GM12874 (cell line): Measurements from ENCODE around the gene MAFG.

ENCODE experiments used
- TF ChIP-seq, protein P1 (sequence below): IDR thresholded peaks from 2 replicates; pipeline ENCODE4 v1.5.1; 2011; ENCODE audit warnings: low read depth, mild to moderate bottlenecking, control low read depth, low read length, moderate library complexity; ENCODE audit not compliant: insufficient read depth

MAFG gene

DNA sequence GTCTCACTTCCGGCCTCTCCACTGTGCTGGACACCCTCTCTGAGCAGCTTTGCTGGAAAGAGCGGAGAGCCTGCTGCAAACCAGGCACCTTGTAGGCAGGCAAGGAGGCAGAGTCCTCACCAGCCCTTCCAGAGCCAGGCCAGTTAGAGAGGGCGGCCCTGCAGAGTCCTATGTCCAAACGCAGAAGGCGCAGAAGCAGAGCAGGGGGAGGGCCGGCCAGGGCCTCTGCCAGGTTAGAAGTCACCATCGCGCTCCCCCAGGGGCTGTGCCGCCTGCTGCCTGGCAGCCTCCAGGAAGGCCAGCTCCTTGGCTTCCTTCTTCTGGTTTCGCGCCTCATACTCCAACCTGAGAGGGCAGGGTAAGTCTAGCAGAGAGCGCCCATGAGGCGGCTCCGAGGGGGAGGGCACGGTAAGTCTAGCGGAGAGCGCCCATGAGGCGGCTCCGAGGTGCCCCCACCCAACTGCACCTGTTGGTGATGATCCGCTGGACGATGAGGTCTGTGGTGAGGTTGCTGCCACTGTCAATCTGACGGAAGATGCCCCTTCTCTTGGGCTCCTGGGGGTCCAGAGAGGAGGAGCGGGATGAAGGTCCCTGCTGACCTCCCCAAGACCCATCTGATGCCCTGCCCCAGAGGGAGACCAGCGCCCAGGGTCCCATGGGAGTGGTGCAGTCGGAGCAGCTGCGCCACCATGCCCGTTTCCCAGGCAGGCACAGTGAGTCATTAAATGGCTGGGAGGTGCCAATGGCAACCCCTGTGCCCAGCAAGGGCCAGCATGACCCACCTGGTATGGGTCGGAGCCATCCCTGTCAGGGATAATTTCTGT, 22.7 kb downstream of the MAFG start:
- TF ChIP-seq, protein P1, sequence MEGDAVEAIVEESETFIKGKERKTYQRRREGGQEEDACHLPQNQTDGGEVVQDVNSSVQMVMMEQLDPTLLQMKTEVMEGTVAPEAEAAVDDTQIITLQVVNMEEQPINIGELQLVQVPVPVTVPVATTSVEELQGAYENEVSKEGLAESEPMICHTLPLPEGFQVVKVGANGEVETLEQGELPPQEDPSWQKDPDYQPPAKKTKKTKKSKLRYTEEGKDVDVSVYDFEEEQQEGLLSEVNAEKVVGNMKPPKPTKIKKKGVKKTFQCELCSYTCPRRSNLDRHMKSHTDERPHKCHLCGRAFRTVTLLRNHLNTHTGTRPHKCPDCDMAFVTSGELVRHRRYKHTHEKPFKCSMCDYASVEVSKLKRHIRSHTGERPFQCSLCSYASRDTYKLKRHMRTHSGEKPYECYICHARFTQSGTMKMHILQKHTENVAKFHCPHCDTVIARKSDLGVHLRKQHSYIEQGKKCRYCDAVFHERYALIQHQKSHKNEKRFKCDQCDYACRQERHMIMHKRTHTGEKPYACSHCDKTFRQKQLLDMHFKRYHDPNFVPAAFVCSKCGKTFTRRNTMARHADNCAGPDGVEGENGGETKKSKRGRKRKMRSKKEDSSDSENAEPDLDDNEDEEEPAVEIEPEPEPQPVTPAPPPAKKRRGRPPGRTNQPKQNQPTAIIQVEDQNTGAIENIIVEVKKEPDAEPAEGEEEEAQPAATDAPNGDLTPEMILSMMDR = no peak

DNA sequence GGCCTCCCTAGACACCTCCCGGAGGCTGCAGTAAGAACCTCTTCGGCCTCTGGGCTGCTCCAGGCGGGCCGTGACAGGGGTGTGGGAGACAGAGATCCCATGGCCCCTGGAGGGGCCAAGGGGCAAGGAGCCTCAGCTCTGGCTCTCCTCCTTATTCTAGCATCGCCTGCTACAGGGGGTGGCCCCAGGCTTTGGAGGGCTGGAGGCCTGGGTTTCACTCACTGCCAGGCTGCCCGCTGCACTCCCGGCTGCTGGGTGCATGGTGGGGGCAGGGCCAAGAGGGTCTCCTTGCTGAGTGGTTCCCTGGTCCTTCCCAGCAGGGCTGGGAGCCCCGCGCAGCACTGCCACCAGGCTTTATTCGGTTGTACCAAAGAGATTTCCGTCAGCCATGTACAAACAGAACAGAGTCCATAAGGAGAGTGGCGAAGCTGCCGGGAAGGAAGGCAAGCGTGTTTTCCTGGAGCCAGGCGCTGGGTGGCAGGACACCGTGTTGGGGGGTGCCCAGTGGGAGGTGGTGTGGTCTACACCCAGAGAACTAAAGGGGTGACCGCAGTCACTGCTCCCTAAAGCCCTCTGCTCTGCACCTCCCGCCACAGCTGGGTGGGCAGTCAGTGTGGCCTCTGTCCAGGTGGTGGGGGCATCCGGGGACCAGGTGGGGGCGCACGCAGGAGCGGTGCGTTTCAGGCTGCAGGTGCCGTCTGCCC, 23.5 kb downstream of the MAFG start:
- TF ChIP-seq, protein P1 = no peak

DNA sequence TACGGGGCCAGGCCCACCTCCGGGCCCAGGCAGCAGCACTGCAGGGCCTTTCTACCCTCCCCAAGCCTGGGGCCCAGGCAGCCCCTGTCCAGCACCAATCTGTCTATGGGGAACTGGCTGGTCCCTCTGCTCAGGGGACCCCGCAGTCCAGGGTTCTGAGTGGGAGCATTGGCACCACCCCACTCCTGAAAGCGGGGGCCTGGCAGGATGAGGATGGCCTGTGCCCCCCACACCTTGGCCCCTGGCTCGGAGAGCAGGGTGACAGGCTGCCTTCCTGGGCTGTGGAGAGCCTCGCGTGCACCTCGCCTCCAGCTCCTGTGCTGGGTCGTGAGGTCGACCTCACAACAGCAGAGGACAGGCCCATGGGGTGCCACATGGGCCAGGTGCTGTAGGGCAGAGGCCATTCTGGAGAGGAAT, 24.1 kb downstream of the MAFG start:
- TF ChIP-seq, protein P1 = no peak

DNA sequence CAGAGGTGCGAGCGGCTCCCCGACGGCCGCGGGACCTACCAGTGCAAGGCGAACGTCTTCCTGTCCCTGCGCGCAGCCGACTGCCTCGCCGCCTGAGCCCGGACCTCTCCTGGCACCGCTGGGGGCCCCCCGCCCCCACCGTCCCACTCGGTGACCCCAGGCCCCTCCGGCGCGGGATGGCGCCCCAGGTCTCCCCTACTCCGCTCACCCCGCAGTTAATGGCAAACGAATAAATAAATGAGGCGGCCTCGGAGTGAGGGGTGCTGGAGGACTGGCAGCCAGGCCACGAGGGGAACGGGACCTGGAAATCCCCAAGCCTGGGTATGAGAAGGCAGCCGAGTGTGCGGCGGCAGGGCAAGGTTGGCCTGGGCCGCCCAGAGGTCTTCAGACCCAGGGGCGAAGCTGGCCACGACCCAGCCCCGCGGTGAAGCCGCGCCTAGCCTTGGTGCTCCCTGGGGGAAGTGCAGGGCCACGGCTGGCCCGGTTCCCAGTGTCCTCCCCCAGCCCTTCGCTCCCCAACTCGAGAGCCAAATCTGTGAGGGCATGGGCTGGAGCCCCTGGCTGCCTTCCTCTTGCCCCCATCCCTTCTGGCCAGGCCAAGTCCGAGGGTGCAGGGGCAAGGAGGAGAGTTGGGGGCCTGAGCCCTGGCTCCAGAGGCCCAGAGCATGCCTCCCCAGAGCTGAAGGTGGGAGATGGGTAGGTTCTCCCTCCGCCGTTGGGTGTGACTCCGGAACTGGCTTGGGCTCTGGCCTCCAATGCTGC, 24.7 kb downstream of the MAFG start:
- TF ChIP-seq, protein P1 = no peak

DNA sequence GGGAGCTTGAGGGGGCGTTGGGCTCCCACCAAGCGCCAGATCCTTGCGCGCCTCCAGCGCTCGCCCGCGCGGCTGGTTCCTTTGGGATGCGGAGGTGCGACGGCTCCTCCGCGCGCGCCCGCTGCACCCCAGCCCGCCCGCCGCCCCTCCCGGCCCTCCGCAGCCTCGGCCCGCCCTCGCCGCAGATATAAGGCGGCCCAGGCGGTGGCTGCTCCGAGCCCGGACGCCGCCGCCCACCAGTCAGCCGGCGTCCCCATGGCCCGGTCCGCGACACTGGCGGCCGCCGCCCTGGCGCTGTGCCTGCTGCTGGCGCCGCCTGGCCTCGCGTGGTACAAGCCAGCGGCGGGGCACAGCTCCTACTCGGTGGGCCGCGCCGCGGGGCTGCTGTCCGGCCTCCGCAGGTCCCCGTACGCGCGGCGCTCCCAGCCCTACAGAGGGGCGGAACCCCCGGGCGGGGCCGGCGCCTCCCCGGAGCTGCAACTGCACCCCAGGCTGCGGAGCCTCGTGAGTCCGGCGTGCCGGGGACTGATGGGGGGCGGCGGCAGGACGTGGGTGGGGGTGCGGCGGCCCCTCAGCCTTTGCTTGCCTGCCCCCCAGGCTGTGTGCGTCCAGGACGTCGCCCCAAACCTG, 25.4 kb downstream of the MAFG start, which contains the start of gene NPB:
TSS of gene NPB (plus strand) at position 216 of the 630 bp plus-strand sequence. CDS start at position 256, 40 bp downstream.
- TF ChIP-seq, protein P1 = no peak

DNA sequence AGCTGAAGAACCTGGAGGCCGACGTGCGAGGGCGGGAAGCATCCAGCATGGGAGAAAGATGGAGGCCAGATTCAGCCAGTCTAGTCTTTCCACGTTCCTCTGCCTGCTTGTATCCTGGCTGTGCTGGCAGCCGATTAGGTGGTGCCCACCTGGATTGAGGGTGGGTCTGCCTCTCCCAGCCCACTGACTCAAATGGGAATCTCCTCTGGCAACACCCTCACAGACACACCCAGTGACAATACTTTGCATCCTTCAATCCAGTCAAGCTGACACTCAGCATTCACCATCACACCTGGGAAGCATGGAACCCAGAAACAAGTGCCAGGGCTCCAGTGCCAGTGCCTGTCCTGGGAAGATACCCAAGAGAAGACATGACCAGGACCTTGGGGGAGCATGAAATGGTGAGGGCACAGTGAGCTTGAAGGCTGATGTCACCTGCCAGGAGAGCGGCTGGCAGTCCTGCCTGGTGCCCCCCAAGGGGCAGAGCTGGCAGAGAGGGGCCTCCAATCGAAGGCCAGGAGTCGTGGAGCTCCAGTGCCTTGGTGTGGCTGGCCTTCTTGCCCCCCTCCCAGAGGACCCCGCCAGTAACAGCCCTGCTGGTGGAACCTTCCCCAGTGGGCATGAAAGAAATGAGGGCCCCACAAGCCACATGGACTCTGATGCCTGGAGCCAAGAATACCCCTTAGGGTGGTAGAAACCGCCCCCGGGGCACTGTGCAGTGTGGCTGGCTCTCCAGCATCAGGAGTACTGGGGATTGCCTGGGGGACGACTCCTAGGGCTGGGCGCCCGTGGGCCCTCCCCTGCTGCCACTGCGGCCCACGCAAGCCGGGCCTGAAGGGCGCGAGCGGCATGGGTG, 26.1 kb downstream of the MAFG start:
- TF ChIP-seq, protein P1 = no peak
